GM21529 (cell line): ENCODE data around the gene COL16A1.

Experiments used
- ATAC-seq: cut with Tn5 transposase; IDR thresholded peaks from one replicate; pipeline ENCODE4 v1.9.1; 2021; ENCODE audit not compliant: unreplicated experiment

The COL16A1 gene

GRCh38 chr1:31703431-31704270, at the start of gene COL16A1:
Gene COL16A1, minus strand, starts transcription at chr1:31704017. Its CDS starts 1,824 bp downstream, at chr1:31702193.
- no peak for ATAC-seq

DNA sequence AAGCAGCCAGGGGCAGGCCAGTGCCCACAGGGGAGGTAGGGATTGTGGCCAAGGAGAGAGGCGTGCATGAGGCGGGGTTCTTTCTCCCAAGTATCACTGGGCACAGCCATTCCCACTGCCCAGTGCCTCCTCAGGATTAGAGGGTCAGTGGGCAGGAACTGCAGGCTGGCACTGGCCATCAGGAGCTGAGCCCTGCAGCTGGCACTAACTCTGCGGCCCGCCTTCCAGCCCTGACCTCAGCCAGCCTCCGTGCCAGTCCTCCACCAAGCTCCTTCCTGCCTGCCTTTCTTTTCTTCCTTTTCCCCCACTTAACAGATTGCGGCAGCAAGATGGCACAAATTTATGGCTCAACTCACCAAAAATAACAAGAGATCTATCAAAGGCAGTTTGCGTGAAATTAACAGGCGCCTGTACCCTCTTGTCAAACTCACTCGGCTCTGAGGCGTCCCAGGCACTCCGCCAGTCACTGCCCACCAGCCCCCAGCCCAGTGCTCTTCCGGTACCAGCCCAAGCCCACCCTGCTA, 49.2 kb upstream of the COL16A1 start:
- ATAC-seq: no peak

GRCh38 chr1:31752258-31752657, 48.4 kb upstream of the COL16A1 start:
- ATAC-seq: no peak

DNA sequence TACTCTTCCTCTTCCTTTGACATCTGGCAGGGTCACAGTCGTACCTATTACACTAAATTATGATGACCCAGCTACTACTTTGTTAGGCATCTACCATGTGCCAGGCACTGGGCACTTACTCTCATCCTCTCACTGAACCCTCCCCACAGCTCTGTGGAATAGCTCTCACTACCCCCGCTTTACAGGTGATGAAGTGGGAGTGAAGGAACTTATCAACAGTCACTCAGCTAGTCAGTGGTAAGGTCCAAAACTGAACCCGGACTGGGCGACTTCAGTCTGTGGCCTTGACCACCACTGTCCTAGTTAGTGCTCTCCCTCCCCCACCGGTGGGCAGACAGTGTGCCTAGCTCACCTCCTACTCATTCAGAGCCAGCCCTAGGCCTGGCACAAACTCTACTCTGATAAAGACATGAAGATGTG, 48.0 kb upstream of the COL16A1 start:
- ATAC-seq: no peak

DNA sequence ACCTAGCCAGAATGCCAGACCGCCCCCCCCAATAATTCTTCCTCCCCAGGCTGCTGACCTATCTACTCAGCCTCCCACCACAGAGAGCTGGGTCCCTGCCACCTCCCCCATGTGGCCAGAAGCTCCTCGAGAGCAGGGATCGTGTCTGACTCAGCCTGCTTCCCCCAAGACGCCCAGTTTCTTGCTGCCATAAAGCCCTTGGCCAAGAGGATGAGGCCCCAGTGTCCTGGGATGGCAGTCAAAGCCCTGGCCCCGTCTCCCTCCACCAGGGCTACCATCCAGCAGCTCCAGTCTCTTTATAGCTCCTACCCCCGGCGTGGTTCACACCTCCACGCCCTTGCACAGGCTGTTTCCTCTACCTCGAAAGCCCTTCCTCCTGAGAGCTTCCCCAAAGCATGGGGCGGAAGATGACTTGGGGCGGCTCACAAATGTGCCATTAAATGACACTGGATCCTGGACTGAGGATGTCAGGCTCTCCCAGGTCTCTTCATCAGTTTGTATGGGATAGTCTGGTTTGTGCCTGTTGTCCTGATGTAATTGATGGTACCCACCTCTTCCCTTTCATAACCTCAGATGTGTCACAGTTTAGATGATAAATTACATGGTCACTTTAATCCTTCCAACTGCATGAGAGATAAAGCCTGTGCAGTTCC, 47.2 kb upstream of the COL16A1 start:
- no peak for ATAC-seq

DNA sequence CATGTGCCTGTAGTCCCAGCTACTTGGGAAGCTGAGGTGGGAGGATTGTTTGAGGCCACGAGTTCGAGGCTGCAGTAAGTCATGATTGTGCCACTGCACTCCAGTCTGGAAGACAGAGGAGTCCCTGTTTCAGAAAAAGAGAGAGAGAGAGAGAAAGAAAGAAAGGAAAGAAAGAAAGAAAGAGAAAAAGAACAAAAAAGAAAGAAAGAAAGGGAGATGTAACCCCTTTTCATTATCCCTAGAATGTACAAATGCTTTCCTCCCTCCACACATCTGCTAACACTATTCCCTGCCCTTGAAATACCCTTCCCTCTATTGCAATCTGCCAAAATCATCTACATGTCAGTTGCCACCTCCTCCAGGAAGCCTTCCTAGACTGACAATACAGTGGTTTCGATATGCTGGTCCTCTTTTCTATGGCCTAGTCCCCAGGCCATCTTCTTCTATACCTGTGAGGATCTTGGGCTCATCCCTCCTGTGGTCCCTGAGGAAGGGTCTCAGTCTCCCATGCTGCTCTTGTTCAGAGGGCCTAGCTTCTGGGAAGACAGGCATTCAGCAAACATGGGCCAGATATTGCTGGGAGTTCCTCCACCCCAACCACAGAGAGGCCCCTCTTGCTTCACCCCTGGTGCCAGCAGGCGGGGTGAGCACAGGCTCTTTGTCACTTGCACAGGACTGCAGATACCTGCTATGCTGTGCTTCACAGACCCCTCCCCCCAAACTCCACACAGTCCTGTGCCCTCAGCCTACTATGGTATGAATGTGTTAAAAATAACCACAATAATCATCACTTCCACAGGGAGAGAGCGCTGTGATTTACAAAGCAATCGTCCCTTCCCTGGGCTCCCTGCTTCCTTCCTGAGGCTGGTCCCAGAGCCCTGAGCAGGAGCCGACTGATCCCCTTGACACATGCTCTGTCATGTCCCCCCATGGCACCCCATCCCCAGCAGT, 46.2 kb upstream of the COL16A1 start:
- no peak for ATAC-seq

GRCh38 chr1:31748365-31748764, 44.5 kb upstream of the COL16A1 start:
- no peak for ATAC-seq

DNA sequence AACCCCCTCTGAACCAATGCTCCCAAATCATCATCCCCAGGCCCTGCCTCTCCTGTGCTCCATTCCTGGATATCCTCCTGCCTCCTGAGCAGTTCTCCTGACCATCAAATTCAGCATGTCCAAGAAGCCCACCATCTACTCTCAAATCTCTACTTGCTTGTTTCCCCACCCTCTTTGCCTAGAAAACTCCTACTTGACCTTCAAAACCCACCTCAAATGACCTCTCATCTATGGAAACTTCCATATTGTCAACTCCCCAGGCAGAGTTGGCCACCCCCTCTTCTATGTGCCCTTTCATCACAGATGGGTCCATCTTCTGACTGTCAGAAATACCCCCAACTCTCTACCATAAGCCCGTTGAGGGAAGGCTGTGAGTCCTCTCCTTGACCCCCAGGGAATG, 43.5 kb upstream of the COL16A1 start:
- no peak for ATAC-seq

DNA sequence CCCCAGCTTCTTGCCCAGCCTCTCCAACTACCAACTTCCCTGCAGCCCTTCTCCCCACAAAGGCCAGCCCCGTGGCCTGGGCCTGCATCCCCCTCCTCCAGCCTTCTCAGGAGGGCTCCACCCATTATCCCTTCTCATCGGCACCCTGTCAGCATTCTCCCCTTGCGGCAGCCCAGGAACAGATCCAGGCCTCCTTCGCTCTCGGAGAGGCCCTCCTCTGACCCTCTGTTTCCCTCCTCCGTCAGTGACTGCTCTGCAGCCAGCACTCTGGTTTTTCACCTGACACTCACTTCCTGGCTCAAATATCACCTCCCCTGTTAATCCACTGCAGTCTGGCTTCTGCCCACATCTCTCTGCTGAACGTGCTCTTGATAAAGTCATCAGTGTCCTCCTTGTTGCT, 42.9 kb upstream of the COL16A1 start:
- no peak for ATAC-seq

DNA sequence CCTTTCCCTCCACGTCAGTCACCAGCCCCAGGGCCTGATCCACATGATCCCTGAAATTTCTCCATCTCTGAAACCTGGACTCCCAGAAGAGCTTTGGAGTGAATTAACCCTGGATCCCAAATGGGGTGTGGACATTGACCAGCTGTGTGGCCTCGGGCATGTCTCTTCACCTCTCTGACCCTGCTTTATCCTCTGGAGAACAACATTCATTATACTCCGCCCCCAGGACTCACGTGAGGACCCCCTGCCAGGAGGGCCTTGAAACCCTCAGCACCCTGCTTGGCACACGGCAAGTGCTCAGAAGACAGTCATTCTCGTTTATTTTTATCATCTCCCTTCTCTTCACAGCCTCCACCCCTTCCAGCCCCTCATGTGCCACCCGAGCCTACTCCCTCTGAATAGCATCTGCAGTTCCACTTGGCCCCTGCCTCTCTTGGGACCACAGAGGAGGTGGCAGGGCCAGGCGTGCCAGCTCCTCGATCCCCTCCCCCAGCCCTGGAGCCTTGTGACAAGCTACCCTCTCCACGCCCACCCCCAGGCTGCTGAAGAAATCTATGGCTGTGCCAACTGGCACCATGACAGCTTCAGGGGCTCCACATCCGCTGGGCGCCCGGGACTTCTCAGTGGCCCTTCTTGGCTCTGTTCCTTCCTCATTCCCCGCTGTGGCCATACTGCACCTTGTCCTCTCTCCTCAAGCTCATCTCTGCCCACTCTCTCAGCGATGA, 42.3 kb upstream of the COL16A1 start:
- ATAC-seq: no peak

DNA sequence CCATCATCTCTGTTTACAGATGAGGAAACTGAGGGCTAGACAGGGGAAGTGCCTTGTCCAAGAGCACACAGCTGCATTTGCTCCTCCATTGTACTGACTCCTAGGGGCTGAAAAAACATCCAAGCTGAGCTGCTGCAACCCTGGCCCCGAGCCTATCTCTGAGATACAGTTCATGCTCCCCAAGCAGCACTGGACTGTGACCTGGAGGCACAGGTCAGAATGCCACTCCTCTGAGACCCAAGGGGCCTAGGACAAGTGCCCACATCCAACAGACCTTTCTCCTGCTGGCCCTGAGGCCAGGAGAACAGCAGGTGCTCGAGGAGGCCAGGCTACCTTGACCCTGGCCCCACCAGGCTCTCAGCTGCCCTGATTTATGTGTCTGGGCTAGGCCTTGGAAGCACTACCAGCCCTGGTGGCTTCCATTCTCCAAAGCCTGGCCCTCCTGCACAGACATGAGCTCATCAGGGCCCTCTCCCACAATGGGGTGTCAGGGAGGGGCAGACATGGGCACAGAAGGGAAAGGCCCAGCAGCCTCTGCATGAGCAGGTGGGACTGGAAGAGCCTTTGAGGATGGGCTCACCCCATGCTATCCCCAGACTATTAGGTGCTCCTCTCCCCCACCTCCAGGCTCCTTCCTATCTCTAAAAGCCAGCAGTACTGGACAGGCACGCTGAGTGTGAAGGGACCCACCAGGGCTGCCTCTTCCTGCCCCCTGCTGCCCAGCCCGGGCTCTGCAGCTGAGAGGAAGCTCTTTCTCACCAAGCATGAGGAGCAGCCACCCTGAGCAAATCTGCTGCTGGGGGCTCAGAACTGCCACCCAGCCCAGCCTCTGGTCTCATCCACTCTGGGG, 41.5 kb upstream of the COL16A1 start:
- ATAC-seq: no peak

- ATAC-seq: peak; percentile 68
These were observed 40.5 kb upstream of the COL16A1 start for GRCh38 chr1:31744165-31744888.

DNA sequence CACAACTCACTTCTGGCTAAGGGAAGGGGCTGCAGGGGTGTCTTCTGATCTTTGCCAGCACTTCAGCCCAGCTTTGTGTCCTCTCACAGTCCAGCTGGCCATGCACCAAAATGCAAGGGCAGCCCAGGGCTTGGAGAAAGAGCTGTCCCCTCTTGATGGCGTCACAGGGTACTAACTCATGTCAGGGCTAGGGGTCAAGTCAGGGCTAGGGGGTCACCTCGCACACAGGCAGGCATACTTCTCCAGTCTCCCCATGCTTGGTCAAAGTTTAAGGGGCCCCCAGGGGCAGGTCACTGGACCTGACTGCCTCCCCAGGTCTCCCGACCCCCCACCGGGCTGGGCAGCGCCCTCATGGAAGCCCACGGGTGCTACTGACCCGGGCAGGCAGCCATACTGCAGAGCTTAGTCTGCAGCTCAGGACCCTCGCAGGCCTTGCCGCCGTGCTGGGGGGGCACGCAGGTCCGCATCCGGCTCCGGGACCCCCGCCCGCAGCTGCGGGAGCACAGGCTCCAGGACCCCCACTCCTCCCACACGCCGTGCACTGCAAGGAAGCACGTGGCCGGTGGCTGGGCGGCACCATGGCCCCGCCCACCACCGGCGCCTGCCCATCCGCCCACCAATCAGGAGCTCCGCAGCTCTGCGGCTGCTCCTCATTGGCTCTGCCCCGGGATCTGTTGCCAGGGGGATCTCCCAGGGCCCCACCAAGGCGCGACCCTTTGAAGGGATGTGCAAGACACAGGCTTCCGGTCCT, 38.8 kb upstream of the COL16A1 start:
- no peak for ATAC-seq

GRCh38 chr1:31739346-31739745, 35.5 kb upstream of the COL16A1 start:
- no peak for ATAC-seq

- ATAC-seq: no peak
These were observed 32.9 kb upstream of the COL16A1 start for GRCh38 chr1:31736675-31737074.

DNA sequence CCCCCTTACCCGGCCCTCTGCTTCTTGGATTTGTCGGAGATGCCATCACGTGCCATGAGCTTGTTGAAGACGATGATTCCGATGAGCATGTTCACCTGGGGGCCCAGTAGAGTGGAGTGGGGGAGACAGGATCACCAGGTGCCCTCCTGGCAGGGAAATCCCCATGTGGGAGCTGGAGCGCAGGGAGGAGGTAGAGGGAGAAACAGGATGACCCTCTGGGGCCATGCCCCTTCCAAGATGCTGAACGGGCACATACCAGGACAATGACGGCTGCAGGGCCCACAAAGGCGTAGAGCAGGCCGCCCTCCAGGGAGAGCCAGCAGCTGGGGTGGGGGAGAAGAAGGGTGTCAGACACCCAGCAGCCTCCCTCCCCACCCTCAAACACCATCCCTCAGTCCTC, 31.8 kb upstream of the COL16A1 start:
- ATAC-seq: no peak

DNA sequence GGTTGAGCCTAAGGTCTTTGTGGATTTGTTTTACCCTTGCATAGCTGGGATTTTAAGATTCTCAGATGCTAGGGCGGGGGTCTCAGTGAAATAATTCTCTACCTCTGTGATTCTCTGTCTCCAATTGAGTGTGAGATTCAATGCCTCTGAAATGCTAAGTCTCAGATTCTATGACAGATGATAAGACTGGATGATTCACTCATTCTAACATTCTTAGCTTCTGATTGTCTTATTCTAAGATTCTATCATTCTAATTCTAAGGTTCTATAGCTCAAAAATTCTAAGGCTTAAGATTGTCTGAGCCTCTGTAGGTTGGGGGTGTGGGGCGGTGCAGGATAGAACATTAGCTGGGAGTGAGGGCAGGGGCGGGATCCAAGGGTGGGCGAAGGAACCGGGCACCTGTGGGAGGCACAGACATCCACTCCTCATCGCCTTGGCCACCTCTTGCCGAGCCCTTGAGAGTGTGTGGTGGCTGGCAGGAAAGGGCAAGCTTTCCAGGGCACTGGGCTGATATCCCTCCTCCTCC, 30.8 kb upstream of the COL16A1 start:
- ATAC-seq: no peak
